Hepatocyte (in vitro differentiated cells): ENCODE results near the gene LIPJ. TPM values are rescaled to one million over a fixed set of nuclear protein-coding genes. Genes with fewer than 3 reads are reported as not detected.

Source experiments
- DNase-seq: peaks from one replicate; pipeline ENCODE4 v3.0.0-alpha.2; 2016; ENCODE audit warnings: low spot score
- H2AFZ ChIP-seq: fragments of 200-600 bp; sonication (generic); 2 replicates; pipeline ENCODE4 v1.6.0; 2016; ENCODE audit warnings: antibody characterized with exemption, mild to moderate bottlenecking
- H3K27ac ChIP-seq: fragments of 200-600 bp; sonication (generic); 2 replicates; pipeline ENCODE4 v1.5.1; 2016; ENCODE audit warnings: mild to moderate bottlenecking
- H3K27me3 ChIP-seq: fragments of 200-600 bp; sonication (generic); 2 replicates; pipeline ENCODE4 v1.6.1; 2016
- H3K36me3 ChIP-seq: fragments of 200-600 bp; sonication (generic); replicated peaks from 2 replicates; pipeline ENCODE4 v1.5.1; 2016; ENCODE audit warnings: low read depth; ENCODE audit not compliant: insufficient read depth
- H3K4me1 ChIP-seq: fragments of 200-600 bp; sonication (generic); 2 replicates; pipeline ENCODE4 v1.5.1; 2016; ENCODE audit warnings: mild to moderate bottlenecking, moderate library complexity; ENCODE audit not compliant: insufficient read depth
- H3K4me2 ChIP-seq: fragments of 200-600 bp; sonication (generic); 2 replicates; pipeline ENCODE4 v1.6.0; 2016
- H3K4me3 ChIP-seq: fragments of 200-600 bp; sonication (generic); 2 replicates; pipeline ENCODE4 v1.5.1; 2016; ENCODE audit warnings: mild to moderate bottlenecking
- H3K79me2 ChIP-seq: fragments of 200-600 bp; sonication (generic); 2 replicates; pipeline ENCODE4 v1.6.0; 2017; ENCODE audit warnings: mild to moderate bottlenecking
- H3K9me2 ChIP-seq: fragments of 200-600 bp; sonication (generic); replicated peaks from 2 replicates; pipeline ENCODE4 v1.6.0; 2017; ENCODE audit warnings: mild to moderate bottlenecking; ENCODE audit not compliant: insufficient read depth
- H3K9me3 ChIP-seq: fragments of 200-600 bp; sonication (generic); 2 replicates; pipeline ENCODE4 v1.5.1; 2016; ENCODE audit warnings: low read depth, mild to moderate bottlenecking
- H4K20me1 ChIP-seq: fragments of 200-600 bp; sonication (generic); 2 replicates; pipeline ENCODE4 v1.6.0; 2016; ENCODE audit warnings: mild to moderate bottlenecking; ENCODE audit not compliant: insufficient read depth, poor library complexity, severe bottlenecking
- CTCF ChIP-seq: fragments of 200-600 bp; sonication (generic); IDR thresholded peaks from 2 replicates; pipeline ENCODE4 v1.5.1; 2016; ENCODE audit warnings: antibody characterized with exemption, mild to moderate bottlenecking; ENCODE audit not compliant: poor library complexity
- EZH2 ChIP-seq: fragments of 200-600 bp; sonication (generic); IDR thresholded peaks from 2 replicates; pipeline ENCODE4 v1.6.1; 2016; ENCODE audit warnings: antibody characterized with exemption, mild to moderate bottlenecking, borderline replicate concordance
- EZH2phosphoT487 ChIP-seq: fragments of 200-600 bp; sonication (generic); IDR thresholded peaks from one replicate; pipeline ENCODE4 v1.6.1; 2018; ENCODE audit warnings: antibody characterized with exemption, mild to moderate bottlenecking, low read depth, moderate library complexity; ENCODE audit not compliant: unreplicated experiment, severe bottlenecking
- WGBS: methylation state at CpG from one replicate; pipeline ENCODE4 v1.1.6; 2016; ENCODE audit warnings: low lambda C conversion rate; ENCODE audit errors: missing lambda C conversion rate; 5-methylcytosine and 5-hydroxymethylcytosine counted together
- polyA plus RNA-seq: library from polyadenylated mRNA; unstranded; fragments of >200 nt; fragmentation: Nextera tagmentation; extraction: Ambion mirVana; gene quantifications from 2 replicates; pipeline ENCODE4 v1.2.1, GENCODE V29; 2016
- total RNA-seq: library from RNA; depleted of rRNA; stranded (reverse); fragments of >200 nt; gene quantifications from 2 replicates; pipeline ENCODE4 v1.2.3, GENCODE V29; 2014

The LIPJ gene
- total and polyA plus RNA-seq, 2 experiments from 2014 or later, result 0.17 TPM; not detected in 1

GRCh38 chr10:88582806-88583583, 3.6 kb upstream of the LIPJ start, which contains the start of gene RNLS:
Gene RNLS (minus strand): TSS chr10:88583318.
- H3K9me3 ChIP-seq, result no peaks in the 10 kb centered on the region
- H3K79me2 ChIP-seq, result no peaks in the 10 kb centered on the region
- no peaks in the 10 kb centered on the region for H3K4me1 ChIP-seq
- H3K27ac ChIP-seq, result peak within 1 kb of the TSS; percentile 98
- peak within 1 kb of the TSS; percentile 68 for H3K4me3 ChIP-seq
- TF ChIP-seq EZH2, result no peak
- TF ChIP-seq CTCF, result peak; percentile 90
- peak within 1 kb of the TSS; percentile 94 for H3K4me2 ChIP-seq
- peak within 1 kb of the TSS; percentile 98 for H2AFZ ChIP-seq
- WGBS, result 2% methylated on average over 52 of the region's 63 CpGs
- H3K27me3 ChIP-seq, result no peaks in the 10 kb centered on the region
- H4K20me1 ChIP-seq, result no peaks in the 10 kb centered on the region
- H3K9me2 ChIP-seq, result no peaks in the 10 kb centered on the region
- peak; percentile 78 for DNase-seq
- H3K36me3 ChIP-seq, result no peaks in the 10 kb centered on the region

GRCh38 chr10:88583584-88583957, 3.0 kb upstream of the LIPJ start:
- no peaks in the 10 kb centered on the region for H4K20me1 ChIP-seq
- peak overlapping the region; percentile 98 for H2AFZ ChIP-seq
- H3K4me2 ChIP-seq, result peak overlapping the region; percentile 94
- peak overlapping the region; percentile 68 for H3K4me3 ChIP-seq
- H3K27ac ChIP-seq, result peak overlapping the region; percentile 98
- WGBS, result 65% methylated on average over 7 of the region's 7 CpGs
- H3K79me2 ChIP-seq, result no peaks in the 10 kb centered on the region
- H3K9me2 ChIP-seq, result no peaks in the 10 kb centered on the region
- H3K4me1 ChIP-seq, result no peaks in the 10 kb centered on the region
- DNase-seq, result no peak
- H3K36me3 ChIP-seq, result no peaks in the 10 kb centered on the region
- H3K9me3 ChIP-seq, result no peaks in the 10 kb centered on the region
- no peak for TF ChIP-seq EZH2phosphoT487
- no peak for TF ChIP-seq EZH2
- TF ChIP-seq CTCF, result no peak
- H3K27me3 ChIP-seq, result no peaks in the 10 kb centered on the region

- no peak overlapping the region for H3K4me2 ChIP-seq
- TF ChIP-seq EZH2phosphoT487 (no peak), EZH2 (no peak), CTCF (no peak)
- no peak for DNase-seq
Measured at GRCh38 chr10:88592381-88592780, 5.8 kb downstream of the LIPJ start.

More at GRCh38 chr10:88592381-88592780, 5.8 kb downstream of the LIPJ start:
- H3K4me1 ChIP-seq, result no peaks in the 10 kb centered on the region
- H3K9me2 ChIP-seq, result no peaks in the 10 kb centered on the region
- H3K27me3 ChIP-seq, result no peaks in the 10 kb centered on the region
- no peaks in the 10 kb centered on the region for H3K36me3 ChIP-seq
- no peak overlapping the region for H3K4me3 ChIP-seq
- no peaks in the 10 kb centered on the region for H3K79me2 ChIP-seq
- 84% methylated on average over 1 of the region's 1 CpG for WGBS
- no peaks in the 10 kb centered on the region for H4K20me1 ChIP-seq
- no peaks in the 10 kb centered on the region for H3K9me3 ChIP-seq
- no peak overlapping the region for H2AFZ ChIP-seq
- no peak overlapping the region for H3K27ac ChIP-seq
